Inflammatory macrophage treated with lipopolysaccharide for 1 hour (primary cell): Measurements from ENCODE around the gene POLR3C.
A peak's percentile ranks its signal among the peaks of the same experiment; 100 is the strongest.
"Not testable (repeated sequence)": the region's sequence is repeated elsewhere in the genome, so short reads cannot be mapped to it uniquely, and the experiment has no call there.

Source experiments
- DNase-seq, 2 donors: peaks; one replicate each; pipeline ENCODE4 v3.0.0-alpha.2; 2020 to 2022

POLR3C gene

GRCh38 chr1:145822779-145823331 is 1.1 kb upstream of the POLR3C start:
- not testable (repeated sequence) for DNase-seq

- DNase-seq = no peak
Measured at GRCh38 chr1:145824499-145824842, 471 bp downstream of the POLR3C start.

GRCh38 chr1:145826030-145826429 is 2.0 kb downstream of the POLR3C start:
- no peak for DNase-seq

GRCh38 chr1:145827966-145828365 is 4.0 kb downstream of the POLR3C start:
- no peak for DNase-seq

GRCh38 chr1:145828367-145829026 is 4.5 kb downstream of the POLR3C start:
- peak in 1 of 2 donors; percentile 28 for DNase-seq

GRCh38 chr1:145830810-145831209 is 6.8 kb downstream of the POLR3C start:
- not testable (repeated sequence) for DNase-seq

- DNase-seq = peak in 1 of 2 donors; percentile 55
Measured at GRCh38 chr1:145837656-145838055, 13.7 kb downstream of the POLR3C start.

- DNase-seq = no peak
Measured at GRCh38 chr1:145843031-145843430, 19.0 kb downstream of the POLR3C start.

- peak; percentile 48 to 54 for DNase-seq
Measured at GRCh38 chr1:145845144-145845513, 21.1 kb downstream of the POLR3C start.

GRCh38 chr1:145845514-145846161 is 21.6 kb downstream of the POLR3C start, which contains the start of gene NUDT17:
Gene NUDT17, plus strand, starts transcription at chr1:145845630. Its CDS starts 11 bp downstream, at chr1:145845641.
- peak; percentile 66 to 82 for DNase-seq

GRCh38 chr1:145846201-145846612 is 22.2 kb downstream of the POLR3C start:
- peak; percentile 40 to 57 for DNase-seq

- no peak for DNase-seq
Measured at GRCh38 chr1:145847827-145848226, 23.8 kb downstream of the POLR3C start.

GRCh38 chr1:145849356-145850160 is 25.6 kb downstream of the POLR3C start:
- no peak for DNase-seq

GRCh38 chr1:145855426-145855948 is 31.5 kb downstream of the POLR3C start:
- no peak for DNase-seq

GRCh38 chr1:145857170-145857569 is 33.2 kb downstream of the POLR3C start:
- DNase-seq = no peak

GRCh38 chr1:145858238-145858900 is 34.4 kb downstream of the POLR3C start:
- peak; percentile 25 to 34 for DNase-seq

- DNase-seq = peak; percentile 89 to 91
Measured at GRCh38 chr1:145858901-145859490, 35.0 kb downstream of the POLR3C start, which contains the start of gene PIAS3. Gene PIAS3, minus strand, starts transcription at chr1:145859081. Its CDS starts 91 bp downstream, at chr1:145858990.

GRCh38 chr1:145859491-145860023 is 35.6 kb downstream of the POLR3C start:
- DNase-seq = peak; percentile 81 to 82

GRCh38 chr1:145863282-145864018 is 39.5 kb downstream of the POLR3C start:
- no peak for DNase-seq

- no peak for DNase-seq
Measured at GRCh38 chr1:145868232-145868631, 44.2 kb downstream of the POLR3C start.
